ENCODE data around the gene LLGL1. TPM values are rescaled to one million over a fixed set of nuclear protein-coding genes. Genes with fewer than 3 reads are reported as not detected.

The LLGL1 gene
- total and polyA plus RNA-seq, 2 donors (not counting 3 experiments of a cell fraction or from before 2014, with no cell fraction given), result 34.9 to 47.1 TPM

DNA sequence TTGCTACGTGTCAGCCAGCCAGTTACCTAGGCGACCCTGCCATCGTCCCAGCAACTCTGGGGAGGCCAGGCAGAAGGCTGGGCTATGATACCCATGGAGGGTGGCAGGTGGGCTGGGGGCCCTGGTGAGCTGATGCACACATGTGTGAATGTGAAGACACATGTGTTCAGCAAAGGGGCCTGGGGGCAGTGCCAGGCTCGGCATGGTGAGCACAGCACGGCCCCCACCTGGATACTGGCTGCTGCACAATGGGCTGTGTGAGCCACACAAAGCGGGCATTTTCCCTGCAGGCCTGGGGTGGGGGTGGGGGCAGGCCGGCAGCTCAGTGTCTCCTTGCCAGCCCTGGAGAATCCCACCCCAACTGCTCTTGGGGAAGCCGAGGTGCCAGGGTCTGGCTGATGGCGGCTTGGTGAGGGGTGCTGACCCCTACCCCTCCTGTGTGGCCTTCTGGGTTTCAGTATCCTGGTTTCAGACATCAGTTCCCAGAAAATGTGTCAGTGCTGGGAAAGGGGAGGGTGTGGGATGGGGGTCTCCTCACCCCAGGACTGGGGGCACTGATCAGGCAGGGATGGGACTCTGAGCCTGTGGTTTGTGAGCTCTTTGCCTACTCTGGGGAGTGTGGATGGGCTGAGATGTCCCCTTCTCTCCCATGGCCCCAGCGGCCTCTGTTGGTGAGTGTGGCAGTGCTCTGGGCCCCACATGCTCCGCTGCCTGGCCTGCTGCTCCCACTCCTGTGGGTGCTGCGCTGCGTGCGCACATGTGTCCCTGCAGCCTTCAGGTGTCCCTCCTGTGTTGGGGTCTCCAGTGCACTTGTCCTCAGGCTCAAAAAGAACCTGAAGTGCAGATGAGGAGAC is 5.1 kb downstream of the LLGL1 start:
- peaks cover 45% of the 10 kb centered on the region for H3K79me2 ChIP-seq (ENCODE audit: control insufficient read depth, insufficient read depth, low read length)
- no peak overlapping the region for H3K4me2 ChIP-seq (ENCODE audit: insufficient read depth, low read length)
- no peaks in the 10 kb centered on the region for H3K27me3 ChIP-seq (ENCODE audit: control insufficient read depth in 2 of 2, insufficient read depth in 2 of 2, low read length in 2 of 2)
- H3K9me3 ChIP-seq (replicated peaks; ENCODE audit: control insufficient read depth, insufficient read depth, low read length), result no peaks in the 10 kb centered on the region
- FAIRE-seq, result no peak
- POLR2A ChIA-PET, result no interaction called here
- H3K27ac ChIP-seq (ENCODE audit: insufficient read depth, low read depth, low read length), result no peak overlapping the region
- H2AFZ ChIP-seq (ENCODE audit: low read depth, low read length), result no peak overlapping the region
- CTCF ChIA-PET, result no interaction called here
- intact Hi-C loops (cut with micrococcal nuclease), result no loop called here
- no peak for DNase-seq (ENCODE audit: low read depth, low spot score)
- no peak overlapping the region for H3K4me3 ChIP-seq (replicated peaks in 1 of 3; ENCODE audit: insufficient read depth in 1 of 3, low read depth in 1 of 3, low read length in 3 of 3)
- peaks cover 6 to 22% of the 10 kb centered on the region in 2 experiments for H3K36me3 ChIP-seq (ENCODE audit: control insufficient read depth in 2 of 2, extremely low read depth in 1 of 2, insufficient read depth in 2 of 2, low read length in 2 of 2)
- dilution Hi-C loops (cut with MboI; ENCODE audit: extremely low pct_ligation_motif_present, low sequenced_read_pairs), result no loop called here
- no peaks in the 10 kb centered on the region for H3K9me1 ChIP-seq (replicated peaks; ENCODE audit: control insufficient read depth, extremely low read depth, insufficient read depth, low read length)
- TF ChIP-seq POLR2AphosphoS5 (IDR thresholded peaks at IDR 0.05; ENCODE audit: insufficient read depth, low read depth, low read length) (no peak), MYC (IDR thresholded peaks at IDR 0.05; ENCODE audit: low read depth, low read length) (no peak), JUN (IDR thresholded peaks at IDR 0.05; ENCODE audit: borderline replicate concordance, insufficient read depth, insufficient read length, low read depth) (no peak), GATA2 (IDR thresholded peaks at IDR 0.05; ENCODE audit: insufficient read depth, insufficient read length, low read depth, low read length) (no peak), MAX (IDR thresholded peaks at IDR 0.05; ENCODE audit: insufficient read depth, insufficient read length) (no peak), EZH2 (IDR thresholded peaks at IDR 0.05; ENCODE audit: borderline replicate concordance, low read depth, low read length, severe bottlenecking) (no peak), CTCF (IDR thresholded peaks at IDR 0.05; ENCODE audit: extremely low read depth in 1 of 2, insufficient read depth in 1 of 2, low read depth in 1 of 2, low read length in 2 of 2) (no peak), POLR2A (IDR thresholded peaks at IDR 0.05; ENCODE audit: low read depth, low read length) (no peak), FOS (IDR thresholded peaks at IDR 0.05; ENCODE audit: borderline replicate concordance, insufficient read depth, low read length) (no peak)
- H3K4me1 ChIP-seq (ENCODE audit: control insufficient read depth, extremely low read depth, insufficient read depth, low read length), result peaks cover 11% of the 10 kb centered on the region
- no peaks in the 10 kb centered on the region for H4K20me1 ChIP-seq (replicated peaks; ENCODE audit: control insufficient read depth, extremely low read depth, insufficient read depth, low read length)
- BruUV-seq (replicated peaks), result no TSS peak
- no peak overlapping the region for H3K9ac ChIP-seq (replicated peaks; ENCODE audit: extremely low read depth, insufficient read depth, low read length)
